HG02840 (cell line): Measurements from ENCODE around the gene ZSCAN9.

Source experiments
- ATAC-seq: cut with Tn5 transposase; IDR thresholded peaks from one replicate; pipeline ENCODE4 v1.9.1; 2021; ENCODE audit warnings: mild to moderate bottlenecking, moderate library complexity, moderate number of reproducible peaks; ENCODE audit not compliant: unreplicated experiment, low FRiP score

Gene ZSCAN9

GRCh38 chr6:28220257-28221133 lies 4.6 kb upstream of the ZSCAN9 start:
- ATAC-seq = no peak

GRCh38 chr6:28224131-28225055 lies 682 bp upstream of the ZSCAN9 start:
- no peak for ATAC-seq

- no peak for ATAC-seq
These were observed 1.4 kb downstream of the ZSCAN9 start for GRCh38 chr6:28226460-28226859.

- ATAC-seq = no peak
These were observed 7.7 kb downstream of the ZSCAN9 start for GRCh38 chr6:28232785-28233184.

GRCh38 chr6:28235912-28236452 lies 10.9 kb downstream of the ZSCAN9 start:
- ATAC-seq = no peak

- no peak for ATAC-seq
These were observed 14.6 kb downstream of the ZSCAN9 start for GRCh38 chr6:28239636-28240035.

GRCh38 chr6:28240471-28240870 lies 15.4 kb downstream of the ZSCAN9 start:
- ATAC-seq = no peak

- no peak for ATAC-seq
These were observed 18.9 kb downstream of the ZSCAN9 start for GRCh38 chr6:28243946-28244345.

GRCh38 chr6:28245206-28245941 lies 20.3 kb downstream of the ZSCAN9 start:
- ATAC-seq = no peak

- ATAC-seq = no peak
These were observed 23.8 kb downstream of the ZSCAN9 start for GRCh38 chr6:28248916-28249315.

GRCh38 chr6:28250747-28251146 lies 25.7 kb downstream of the ZSCAN9 start:
- no peak for ATAC-seq

- ATAC-seq = peak; percentile 39
These were observed 26.6 kb downstream of the ZSCAN9 start for GRCh38 chr6:28251661-28252008.

GRCh38 chr6:28252009-28252975 lies 27.2 kb downstream of the ZSCAN9 start, which contains the start of gene ZKSCAN4:
TSS of gene ZKSCAN4 (minus strand) at chr6:28252269. CDS start at chr6:28251980, 289 bp downstream.
- peak; percentile 84 for ATAC-seq

- no peak for ATAC-seq
These were observed 29.0 kb downstream of the ZSCAN9 start for GRCh38 chr6:28254121-28254519.

- ATAC-seq = no peak
These were observed 32.0 kb downstream of the ZSCAN9 start for GRCh38 chr6:28257042-28257441.

- no peak for ATAC-seq
These were observed 34.1 kb downstream of the ZSCAN9 start, which contains the start of gene NKAPL for GRCh38 chr6:28258877-28259777. TSS of gene NKAPL (plus strand) at chr6:28259297. CDS start at chr6:28259372, 75 bp downstream.

- no peak for ATAC-seq
These were observed 38.8 kb downstream of the ZSCAN9 start for GRCh38 chr6:28263922-28264321.

- no peak for ATAC-seq
These were observed 39.8 kb downstream of the ZSCAN9 start for GRCh38 chr6:28264834-28265401.
